Smooth muscle cell (in vitro differentiated cells): Measurements from ENCODE around the gene LRRC18. TPM values are rescaled to one million over a fixed set of nuclear protein-coding genes. Genes with fewer than 3 reads are reported as not detected.

Source experiments
- DNase-seq: peaks from one replicate; lab custom pipeline; 2025; ENCODE audit not compliant: unreplicated experiment; lab: John Stamatoyannopoulos, UW
- H2AFZ ChIP-seq: fragments of 200-600 bp; sonication (generic); 2 replicates; pipeline ENCODE4 v1.6.0; 2016; ENCODE audit warnings: antibody characterized with exemption, low read depth, mild to moderate bottlenecking
- H3F3A ChIP-seq: fragments of 200-600 bp; sonication (generic); 2 replicates; pipeline ENCODE4 v1.6.0; 2017; ENCODE audit warnings: antibody characterized with exemption, low read depth
- H3K27ac ChIP-seq: fragments of 200-600 bp; sonication (generic); 2 replicates; pipeline ENCODE4 v1.5.1; 2016; ENCODE audit warnings: low read depth, mild to moderate bottlenecking
- H3K27me3 ChIP-seq: fragments of 200-600 bp; sonication (generic); 2 replicates; pipeline ENCODE4 v1.6.1; 2016; ENCODE audit warnings: low read depth, mild to moderate bottlenecking
- H3K36me3 ChIP-seq: fragments of 200-600 bp; sonication (generic); 2 replicates; pipeline ENCODE4 v1.5.1; 2016; ENCODE audit warnings: low read depth
- H3K4me1 ChIP-seq: fragments of 200-600 bp; sonication (generic); 2 replicates; pipeline ENCODE4 v1.5.1; 2016; ENCODE audit warnings: low read depth
- H3K4me2 ChIP-seq: fragments of 200-600 bp; sonication (generic); 2 replicates; pipeline ENCODE4 v1.6.0; 2016; ENCODE audit warnings: mild to moderate bottlenecking
- H3K4me3 ChIP-seq: fragments of 200-600 bp; sonication (generic); 2 replicates; pipeline ENCODE4 v1.5.1; 2016; ENCODE audit warnings: mild to moderate bottlenecking
- H3K79me2 ChIP-seq: fragments of 200-600 bp; sonication (generic); 2 replicates; pipeline ENCODE4 v1.6.0; 2016; ENCODE audit warnings: low read depth, mild to moderate bottlenecking
- H3K9ac ChIP-seq: fragments of 200-600 bp; sonication (generic); 2 replicates; pipeline ENCODE4 v1.6.0; 2016; ENCODE audit warnings: low read depth
- H3K9me3 ChIP-seq: fragments of 200-600 bp; sonication (generic); replicated peaks from 2 replicates; pipeline ENCODE4 v1.5.1; 2016; ENCODE audit warnings: low read depth
- H4K20me1 ChIP-seq: fragments of 200-600 bp; sonication (generic); 2 replicates; pipeline ENCODE4 v1.6.0; 2016; ENCODE audit warnings: low read depth
- WGBS: methylation state at CpG from one replicate; pipeline ENCODE4 v1.1.7; 2016; ENCODE audit warnings: low lambda C conversion rate; 5-methylcytosine and 5-hydroxymethylcytosine counted together
- polyA plus RNA-seq: library from polyadenylated mRNA; unstranded; fragments of >200 nt; fragmentation: Nextera tagmentation; extraction: Ambion mirVana; gene quantifications from 2 replicates; pipeline ENCODE4 v1.2.1, GENCODE V29; 2016
- total RNA-seq: library from RNA; depleted of rRNA; stranded (reverse); fragments of >200 nt; gene quantifications from 2 replicates; pipeline ENCODE4 v1.2.3, GENCODE V29; 2014
- TF ChIP-seq, protein P1 (sequence below): fragments of 200-600 bp; sonication (generic); IDR thresholded peaks from 2 replicates; pipeline ENCODE4 v1.5.1; 2017; ENCODE audit warnings: borderline replicate concordance, mild to moderate bottlenecking, antibody characterized with exemption; ENCODE audit not compliant: insufficient read depth, poor library complexity, severe bottlenecking

Gene LRRC18
- total RNA-seq: not detected in 2 replicates
- polyA plus RNA-seq: not detected in 2 replicates

DNA sequence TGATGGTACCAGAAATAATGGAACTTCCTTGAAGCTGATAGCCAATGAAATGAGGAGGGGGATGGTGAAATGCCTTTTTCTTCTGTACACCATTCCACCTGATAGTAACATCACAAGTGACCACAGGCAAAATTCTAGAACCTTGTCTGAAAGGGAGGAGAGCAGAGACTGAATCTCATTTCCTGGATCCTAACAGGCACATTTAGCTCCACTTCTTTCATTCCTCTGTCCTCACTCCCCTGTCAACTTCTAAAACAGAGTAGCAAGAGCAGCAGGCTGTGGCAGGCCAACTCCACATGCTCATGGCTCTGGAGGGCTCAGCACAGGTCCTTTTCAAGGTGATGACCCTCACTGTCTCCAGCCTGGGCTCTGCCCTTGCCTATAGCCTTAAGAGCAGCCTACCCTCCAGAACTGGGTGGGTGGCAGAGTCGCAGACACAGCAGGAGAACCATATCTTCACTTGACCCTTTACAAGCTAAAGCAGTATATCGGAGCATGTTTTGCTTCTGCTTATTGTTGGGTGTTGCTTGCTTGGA is at the start of gene LRRC18:
Gene LRRC18 (minus strand): TSS at position 51 of the 536 bp plus-strand sequence. CDS start 25,685 bp downstream, outside the sequence.
- no peak within 1 kb of the TSS for H3K9ac ChIP-seq
- WGBS: 88% methylated on average over 2 of the region's 2 CpGs
- H3K27me3 ChIP-seq: peaks cover 3% of the 10 kb centered on the region
- H3K9me3 ChIP-seq: no peaks in the 10 kb centered on the region
- H4K20me1 ChIP-seq: no peaks in the 10 kb centered on the region
- H3K4me1 ChIP-seq: no peaks in the 10 kb centered on the region
- no peak within 1 kb of the TSS for H3K4me3 ChIP-seq
- H3K36me3 ChIP-seq: no peaks in the 10 kb centered on the region
- H3F3A ChIP-seq: no peaks in the 10 kb centered on the region
- DNase-seq: no peak
- no peak within 1 kb of the TSS for H2AFZ ChIP-seq
- H3K4me2 ChIP-seq: no peak within 1 kb of the TSS
- TF ChIP-seq, protein P1, sequence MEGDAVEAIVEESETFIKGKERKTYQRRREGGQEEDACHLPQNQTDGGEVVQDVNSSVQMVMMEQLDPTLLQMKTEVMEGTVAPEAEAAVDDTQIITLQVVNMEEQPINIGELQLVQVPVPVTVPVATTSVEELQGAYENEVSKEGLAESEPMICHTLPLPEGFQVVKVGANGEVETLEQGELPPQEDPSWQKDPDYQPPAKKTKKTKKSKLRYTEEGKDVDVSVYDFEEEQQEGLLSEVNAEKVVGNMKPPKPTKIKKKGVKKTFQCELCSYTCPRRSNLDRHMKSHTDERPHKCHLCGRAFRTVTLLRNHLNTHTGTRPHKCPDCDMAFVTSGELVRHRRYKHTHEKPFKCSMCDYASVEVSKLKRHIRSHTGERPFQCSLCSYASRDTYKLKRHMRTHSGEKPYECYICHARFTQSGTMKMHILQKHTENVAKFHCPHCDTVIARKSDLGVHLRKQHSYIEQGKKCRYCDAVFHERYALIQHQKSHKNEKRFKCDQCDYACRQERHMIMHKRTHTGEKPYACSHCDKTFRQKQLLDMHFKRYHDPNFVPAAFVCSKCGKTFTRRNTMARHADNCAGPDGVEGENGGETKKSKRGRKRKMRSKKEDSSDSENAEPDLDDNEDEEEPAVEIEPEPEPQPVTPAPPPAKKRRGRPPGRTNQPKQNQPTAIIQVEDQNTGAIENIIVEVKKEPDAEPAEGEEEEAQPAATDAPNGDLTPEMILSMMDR: no peak
- H3K27ac ChIP-seq: no peak within 1 kb of the TSS
- no peaks in the 10 kb centered on the region for H3K79me2 ChIP-seq

DNA sequence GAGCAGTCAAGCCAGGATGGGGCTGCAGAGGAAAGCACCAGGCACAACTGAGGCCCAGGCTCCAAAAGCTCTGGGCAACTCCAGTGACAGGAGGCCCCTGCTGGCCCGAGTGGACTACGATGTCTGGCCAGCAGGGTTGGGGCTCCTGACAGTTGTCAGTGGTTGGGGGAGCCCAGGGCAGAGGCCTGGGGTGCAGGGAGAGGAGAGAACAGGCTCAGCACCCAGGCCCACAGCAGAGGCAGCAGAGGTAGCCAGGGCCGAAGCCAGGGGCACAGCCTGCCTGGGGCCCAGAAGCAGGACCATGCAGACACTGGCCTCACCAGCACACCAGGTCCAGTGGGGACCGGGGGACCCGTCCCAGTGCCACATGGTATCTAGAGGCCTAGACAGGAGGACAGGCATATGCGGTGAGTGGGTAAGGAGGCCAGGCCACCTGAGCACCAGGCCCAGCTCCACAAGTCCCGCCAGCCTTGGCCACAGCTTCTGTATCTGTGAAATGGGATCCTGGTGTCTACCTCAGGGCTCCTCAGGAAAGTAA is 46.0 kb upstream of the LRRC18 start:
- 87% methylated on average over 7 of the region's 7 CpGs for WGBS
- no peaks in the 10 kb centered on the region for H3K9me3 ChIP-seq
- no peaks in the 10 kb centered on the region for H3K4me1 ChIP-seq
- H2AFZ ChIP-seq: no peak overlapping the region
- no peak overlapping the region for H3K4me3 ChIP-seq
- no peak for DNase-seq
- no peak overlapping the region for H3K27ac ChIP-seq
- no peak overlapping the region for H3K4me2 ChIP-seq
- TF ChIP-seq, protein P1: no peak
- no peaks in the 10 kb centered on the region for H3K27me3 ChIP-seq
- H3K36me3 ChIP-seq: no peaks in the 10 kb centered on the region
- H4K20me1 ChIP-seq: no peaks in the 10 kb centered on the region
- H3K79me2 ChIP-seq: no peaks in the 10 kb centered on the region
- no peak overlapping the region for H3K9ac ChIP-seq
- no peaks in the 10 kb centered on the region for H3F3A ChIP-seq

DNA sequence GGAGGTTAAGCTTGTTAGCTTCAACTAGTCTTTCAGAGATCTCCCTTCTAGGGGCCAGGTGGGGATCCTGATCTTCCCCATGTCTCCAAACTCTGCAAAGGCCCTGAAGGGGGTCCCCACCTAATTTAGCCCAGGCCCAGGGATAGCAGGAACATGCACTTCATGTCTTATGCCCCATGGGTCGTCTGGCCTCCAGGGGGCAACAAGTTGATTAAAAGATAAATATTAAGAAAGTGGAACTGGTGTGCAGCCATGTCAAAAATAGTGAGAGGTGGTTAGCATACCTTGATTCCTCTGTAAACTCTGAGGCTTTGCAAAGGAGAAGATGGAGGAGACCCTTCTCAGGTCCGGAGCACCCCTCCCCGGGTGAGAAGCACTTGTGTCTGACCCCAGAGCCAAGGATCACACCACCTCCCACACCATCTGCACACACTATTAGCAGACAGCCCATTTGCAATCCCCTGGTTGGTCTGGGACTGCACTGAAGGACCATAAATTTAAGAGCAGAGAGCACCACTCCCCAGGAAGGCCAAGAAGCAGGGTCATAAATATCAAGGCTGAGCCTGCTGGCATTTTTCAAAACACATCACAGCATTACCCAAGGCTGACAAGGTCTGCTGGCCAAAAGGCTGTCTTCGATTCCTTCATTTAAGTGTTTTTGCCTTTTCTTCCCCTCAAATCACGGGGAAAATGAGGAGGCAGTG is 44.2 kb upstream of the LRRC18 start:
- H3K9me3 ChIP-seq: no peaks in the 10 kb centered on the region
- no peak overlapping the region for H3K27ac ChIP-seq
- H4K20me1 ChIP-seq: no peaks in the 10 kb centered on the region
- H3K27me3 ChIP-seq: peaks cover 5% of the 10 kb centered on the region
- no peaks in the 10 kb centered on the region for H3F3A ChIP-seq
- H2AFZ ChIP-seq: no peak overlapping the region
- WGBS: 83% methylated on average over 5 of the region's 5 CpGs
- no peak for DNase-seq
- no peak overlapping the region for H3K9ac ChIP-seq
- H3K79me2 ChIP-seq: no peaks in the 10 kb centered on the region
- H3K36me3 ChIP-seq: no peaks in the 10 kb centered on the region
- H3K4me3 ChIP-seq: no peak overlapping the region
- H3K4me1 ChIP-seq: no peaks in the 10 kb centered on the region
- TF ChIP-seq, protein P1: no peak
- H3K4me2 ChIP-seq: no peak overlapping the region
